ENCODE data around the gene ADD3.
"Not testable (repeated sequence)": the region's sequence is repeated elsewhere in the genome, so short reads cannot be mapped to it uniquely, and the experiment has no call there.

ADD3 gene

GRCh38 chr10:110103921-110104461, 96.2 kb downstream of the ADD3 start:
- DNase-seq (ENCODE audit: low spot score) = no peak

GRCh38 chr10:110105873-110106272, 98.1 kb downstream of the ADD3 start:
- no peak for DNase-seq (ENCODE audit: low spot score)

GRCh38 chr10:110107430-110107829, 99.6 kb downstream of the ADD3 start:
- DNase-seq (ENCODE audit: low spot score) = no peak

- no peak for DNase-seq (ENCODE audit: low spot score)
Observed at GRCh38 chr10:110107887-110108286, 100.1 kb downstream of the ADD3 start.

- no peak for DNase-seq (ENCODE audit: low spot score)
Observed at GRCh38 chr10:110109511-110109910, 101.7 kb downstream of the ADD3 start.

- DNase-seq (ENCODE audit: low spot score) = no peak
Observed at GRCh38 chr10:110110338-110110737, 102.6 kb downstream of the ADD3 start.

- DNase-seq (ENCODE audit: low spot score) = no peak
Observed at GRCh38 chr10:110113670-110114337, 106.0 kb downstream of the ADD3 start.

GRCh38 chr10:110114668-110115067, 106.9 kb downstream of the ADD3 start:
- not testable (repeated sequence) for DNase-seq (ENCODE audit: low spot score)

GRCh38 chr10:110115784-110116520, 108.2 kb downstream of the ADD3 start:
- DNase-seq (ENCODE audit: low spot score) = no peak

- no peak for DNase-seq (ENCODE audit: low spot score)
Observed at GRCh38 chr10:110118891-110119621, 111.3 kb downstream of the ADD3 start.

GRCh38 chr10:110123594-110123993, 115.8 kb downstream of the ADD3 start:
- DNase-seq (ENCODE audit: low spot score) = no peak

GRCh38 chr10:110129490-110129889, 121.7 kb downstream of the ADD3 start:
- DNase-seq (ENCODE audit: low spot score) = no peak

- no peak for DNase-seq (ENCODE audit: low spot score)
Observed at GRCh38 chr10:110134917-110135316, 127.1 kb downstream of the ADD3 start.

- DNase-seq (ENCODE audit: low spot score) = not testable (repeated sequence)
Observed at GRCh38 chr10:110135836-110136235, 128.1 kb downstream of the ADD3 start.

- peak; percentile 60 for DNase-seq (ENCODE audit: low spot score)
Observed at GRCh38 chr10:110137142-110137545, 129.4 kb downstream of the ADD3 start.

- peak; percentile 67 for DNase-seq (ENCODE audit: low spot score)
Observed at GRCh38 chr10:110138197-110138812, 130.5 kb downstream of the ADD3 start.

- peak; percentile 31 for DNase-seq (ENCODE audit: low spot score)
Observed at GRCh38 chr10:110141185-110141584, 133.4 kb downstream of the ADD3 start.

- DNase-seq (ENCODE audit: low spot score) = no peak
Observed at GRCh38 chr10:110141871-110142635, 134.3 kb downstream of the ADD3 start.

- DNase-seq (ENCODE audit: low spot score) = no peak
Observed at GRCh38 chr10:110142965-110143364, 135.2 kb downstream of the ADD3 start.

- no peak for DNase-seq (ENCODE audit: low spot score)
Observed at GRCh38 chr10:110144507-110144906, 136.7 kb downstream of the ADD3 start.

GRCh38 chr10:110147961-110148360, 140.2 kb downstream of the ADD3 start:
- no peak for DNase-seq (ENCODE audit: low spot score)
